ENCODE results near the gene LAMA4. TPM values are rescaled to one million over a fixed set of nuclear protein-coding genes. Genes with fewer than 3 reads are reported as not detected.

Gene LAMA4
- total RNA-seq, 1 experiment from 2014 or later = 11.9 TPM

GRCh38 chr6:112204350-112204706, 50.0 kb downstream of the LAMA4 start:
- H3K27ac ChIP-seq (ENCODE audit: low read length) = peak overlapping the region; percentile 83
- no peaks in the 10 kb centered on the region; the same call in 1 of the 2 replicates for H3K9me3 ChIP-seq (ENCODE audit: control insufficient read depth, insufficient read depth, low read depth, low read length)
- no peaks in the 10 kb centered on the region for H3K27me3 ChIP-seq (ENCODE audit: control insufficient read depth, insufficient read depth, low read length)
- ChIA-PET CTCF (interaction anchor here (0.7 kb wide), 1 partner anchor 101 kb away, joined by 3 read pairs; no protein-coding TSS in a partner anchor), POLR2A (interaction anchor here (0.5 kb wide), 1 partner anchor 30 kb away, joined by 3 read pairs; no protein-coding TSS in a partner anchor)
- H3K36me3 ChIP-seq (ENCODE audit: control insufficient read depth, insufficient read depth, low read length) = no peaks in the 10 kb centered on the region
- in situ Hi-C loops (cut with HindIII; ENCODE audit: low pct_unique_long_range_greater_than_20kb, low sequenced_read_pairs) (no loop called here), intact Hi-C loops (cut with micrococcal nuclease; ENCODE audit: unreplicated experiment) (no loop called here)
- no peak for TF ChIP-seq SIN3A (IDR thresholded peaks at IDR 0.05; ENCODE audit: borderline replicate concordance, insufficient read depth, low read depth, low read length)
- no peak for TF ChIP-seq TCF7L2 (IDR thresholded peaks at IDR 0.05; ENCODE audit: low read depth, low read length)
- TF ChIP-seq, protein P1, sequence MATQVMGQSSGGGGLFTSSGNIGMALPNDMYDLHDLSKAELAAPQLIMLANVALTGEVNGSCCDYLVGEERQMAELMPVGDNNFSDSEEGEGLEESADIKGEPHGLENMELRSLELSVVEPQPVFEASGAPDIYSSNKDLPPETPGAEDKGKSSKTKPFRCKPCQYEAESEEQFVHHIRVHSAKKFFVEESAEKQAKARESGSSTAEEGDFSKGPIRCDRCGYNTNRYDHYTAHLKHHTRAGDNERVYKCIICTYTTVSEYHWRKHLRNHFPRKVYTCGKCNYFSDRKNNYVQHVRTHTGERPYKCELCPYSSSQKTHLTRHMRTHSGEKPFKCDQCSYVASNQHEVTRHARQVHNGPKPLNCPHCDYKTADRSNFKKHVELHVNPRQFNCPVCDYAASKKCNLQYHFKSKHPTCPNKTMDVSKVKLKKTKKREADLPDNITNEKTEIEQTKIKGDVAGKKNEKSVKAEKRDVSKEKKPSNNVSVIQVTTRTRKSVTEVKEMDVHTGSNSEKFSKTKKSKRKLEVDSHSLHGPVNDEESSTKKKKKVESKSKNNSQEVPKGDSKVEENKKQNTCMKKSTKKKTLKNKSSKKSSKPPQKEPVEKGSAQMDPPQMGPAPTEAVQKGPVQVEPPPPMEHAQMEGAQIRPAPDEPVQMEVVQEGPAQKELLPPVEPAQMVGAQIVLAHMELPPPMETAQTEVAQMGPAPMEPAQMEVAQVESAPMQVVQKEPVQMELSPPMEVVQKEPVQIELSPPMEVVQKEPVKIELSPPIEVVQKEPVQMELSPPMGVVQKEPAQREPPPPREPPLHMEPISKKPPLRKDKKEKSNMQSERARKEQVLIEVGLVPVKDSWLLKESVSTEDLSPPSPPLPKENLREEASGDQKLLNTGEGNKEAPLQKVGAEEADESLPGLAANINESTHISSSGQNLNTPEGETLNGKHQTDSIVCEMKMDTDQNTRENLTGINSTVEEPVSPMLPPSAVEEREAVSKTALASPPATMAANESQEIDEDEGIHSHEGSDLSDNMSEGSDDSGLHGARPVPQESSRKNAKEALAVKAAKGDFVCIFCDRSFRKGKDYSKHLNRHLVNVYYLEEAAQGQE (IDR thresholded peaks at IDR 0.05; ENCODE audit: insufficient read depth in 1 of 2, low read depth in 2 of 2, low read length in 1 of 2) = no peak
- TF ChIP-seq POLR2AphosphoS5 (IDR thresholded peaks at IDR 0.05; ENCODE audit: low read depth, low read length) = no peak; the same call in 1 of the 2 replicates
- TF ChIP-seq CTCF (IDR thresholded peaks at IDR 0.05) = no peak
- peak overlapping the region in 1 of 2 experiments; percentile 42; a peak in 1 of 4 replicates for H3K4me3 ChIP-seq (ENCODE audit: low read depth in 2 of 2, low read length in 2 of 2)
- DNase-seq (ENCODE audit: low read depth, low spot score) (no peak), ATAC-seq (peak; percentile 54)
- peaks cover 36% of the 10 kb centered on the region for H3K4me1 ChIP-seq (ENCODE audit: control insufficient read depth, insufficient read depth, low read length)
- BruUV-seq (replicated peaks) = no TSS peak

DNA sequence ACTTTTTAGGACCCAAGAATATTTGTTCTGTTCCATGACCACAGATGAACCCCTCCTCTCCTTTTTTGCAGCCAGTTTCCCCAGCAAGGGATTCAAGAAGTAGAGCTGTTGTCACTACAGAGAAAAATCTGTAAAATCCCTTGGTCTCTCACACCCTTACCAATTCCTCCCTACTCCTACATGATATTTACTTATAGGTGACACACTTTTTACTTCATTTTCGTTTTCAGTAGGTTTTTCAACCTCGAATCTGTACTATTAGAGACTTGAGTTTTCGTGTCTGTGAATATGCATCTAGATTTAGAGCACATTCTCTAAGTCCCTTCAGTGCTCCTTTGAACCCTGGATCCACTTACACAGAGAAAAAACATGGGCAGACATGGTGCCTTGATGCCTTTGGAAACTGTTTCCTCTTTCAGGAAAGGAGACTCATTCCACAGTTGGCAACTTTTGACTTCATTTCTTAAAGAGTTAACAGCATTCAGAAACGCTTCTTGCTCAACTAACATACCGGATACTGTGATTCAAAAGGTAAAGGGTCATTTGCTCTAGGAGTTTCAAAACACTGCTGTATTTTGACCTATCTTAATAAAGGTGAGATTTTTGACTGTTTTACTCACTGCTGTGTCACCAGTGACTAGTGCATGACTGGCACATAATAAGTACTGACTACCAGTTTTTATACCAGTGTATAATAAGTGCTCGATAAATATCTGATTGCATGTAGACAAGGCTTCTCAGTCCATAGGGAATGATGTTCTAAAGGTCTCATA, 50.6 kb downstream of the LAMA4 start:
- peaks cover 36% of the 10 kb centered on the region for H3K4me1 ChIP-seq (ENCODE audit: control insufficient read depth, insufficient read depth, low read length)
- POLR2A ChIA-PET = interaction anchor here (0.5 kb wide), 1 partner anchor 30 kb away, joined by 3 read pairs; no protein-coding TSS in a partner anchor
- intact Hi-C loops (cut with micrococcal nuclease; ENCODE audit: unreplicated experiment) (no loop called here), in situ Hi-C loops (cut with HindIII; ENCODE audit: low pct_unique_long_range_greater_than_20kb, low sequenced_read_pairs) (no loop called here)
- H3K27me3 ChIP-seq (ENCODE audit: control insufficient read depth, insufficient read depth, low read length) = no peaks in the 10 kb centered on the region
- BruUV-seq (replicated peaks) = no TSS peak
- peak; percentile 95 for ATAC-seq
- H3K36me3 ChIP-seq (ENCODE audit: control insufficient read depth, insufficient read depth, low read length) = no peaks in the 10 kb centered on the region
- peak overlapping the region in 1 of 2 experiments; percentile 42; a peak in 2 of 4 replicates for H3K4me3 ChIP-seq (ENCODE audit: low read depth in 2 of 2, low read length in 2 of 2)
- peak; percentile 100 for DNase-seq (ENCODE audit: low read depth, low spot score)
- CTCF ChIA-PET = no interaction called here
- peak; percentile 39; the same call in 1 of the 2 replicates for TF ChIP-seq POLR2AphosphoS5 (IDR thresholded peaks at IDR 0.05; ENCODE audit: low read depth, low read length)
- TF ChIP-seq SIN3A (IDR thresholded peaks at IDR 0.05; ENCODE audit: borderline replicate concordance, insufficient read depth, low read depth, low read length) = no peak
- H3K27ac ChIP-seq (ENCODE audit: low read length) = peak overlapping the region; percentile 83
- no peaks in the 10 kb centered on the region; the same call in 1 of the 2 replicates for H3K9me3 ChIP-seq (ENCODE audit: control insufficient read depth, insufficient read depth, low read depth, low read length)

All from Panc1 (cell line).